ENCODE results near the gene ZNF644.
"Not testable (repeated sequence)": the region's sequence is repeated elsewhere in the genome, so short reads cannot be mapped to it uniquely, and the experiment has no call there.

The ZNF644 gene

GRCh38 chr1:91021686-91022517, at the start of gene ZNF644:
TSS of gene ZNF644 (minus strand) at chr1:91022035. CDS start at chr1:90982353, 39,682 bp downstream.
- no peaks in the 10 kb centered on the region for H3K9me3 ChIP-seq (ENCODE audit: control insufficient read depth, insufficient read depth, low read length)
- peak within 1 kb of the TSS; percentile 22 for H3K27ac ChIP-seq (ENCODE audit: low read length)
- no peaks in the 10 kb centered on the region for H3K36me3 ChIP-seq (ENCODE audit: control insufficient read depth, insufficient read depth, low read length)
- peaks cover 3% of the 10 kb centered on the region; the same call in 1 of the 2 replicates for H3K4me1 ChIP-seq (ENCODE audit: control insufficient read depth, insufficient read depth, low read length)
- H3K4me3 ChIP-seq (ENCODE audit: low read length): peak within 1 kb of the TSS; percentile 59; the same call in 1 of the 2 replicates
- peak; percentile 58 for DNase-seq (ENCODE audit: low read depth, low spot score)
- H3K27me3 ChIP-seq (ENCODE audit: control insufficient read depth, insufficient read depth, low read length): no peaks in the 10 kb centered on the region
- WGBS (ENCODE audit: insufficient coverage, insufficient read length): no CpG with 5 or more reads among the region's 70 CpGs

GRCh38 chr1:91070298-91070697, 48.5 kb upstream of the ZNF644 start:
- no peak for DNase-seq (ENCODE audit: low read depth, low spot score)
- Histone ChIP-seq H3K4me3 (ENCODE audit: low read length) (no peak overlapping the region), H3K36me3 (ENCODE audit: control insufficient read depth, insufficient read depth, low read length) (no peaks in the 10 kb centered on the region), H3K27me3 (ENCODE audit: control insufficient read depth, insufficient read depth, low read length) (no peaks in the 10 kb centered on the region), H3K4me1 (ENCODE audit: control insufficient read depth, insufficient read depth, low read length) (peaks cover 3% of the 10 kb centered on the region; the same call in 1 of the 2 replicates), H3K9me3 (ENCODE audit: control insufficient read depth, insufficient read depth, low read length) (no peaks in the 10 kb centered on the region), H3K27ac (ENCODE audit: low read length) (no peak overlapping the region)
- no CpG with 5 or more reads among the region's 3 CpGs for WGBS (ENCODE audit: insufficient coverage, insufficient read length)

- no CpG with 5 or more reads among the region's 1 CpG for WGBS (ENCODE audit: insufficient coverage, insufficient read length)
- Histone ChIP-seq H3K9me3 (ENCODE audit: control insufficient read depth, insufficient read depth, low read length) (no peaks in the 10 kb centered on the region), H3K27me3 (ENCODE audit: control insufficient read depth, insufficient read depth, low read length) (no peaks in the 10 kb centered on the region), H3K4me1 (ENCODE audit: control insufficient read depth, insufficient read depth, low read length) (peaks cover 3% of the 10 kb centered on the region; the same call in 1 of the 2 replicates), H3K4me3 (ENCODE audit: low read length) (no peak overlapping the region), H3K36me3 (ENCODE audit: control insufficient read depth, insufficient read depth, low read length) (no peaks in the 10 kb centered on the region), H3K27ac (ENCODE audit: low read length) (no peak overlapping the region)
- DNase-seq (ENCODE audit: low read depth, low spot score): no peak
Observed at GRCh38 chr1:91066538-91066937, 44.7 kb upstream of the ZNF644 start.

- H3K36me3 ChIP-seq (ENCODE audit: control insufficient read depth, insufficient read depth, low read length): no peaks in the 10 kb centered on the region
- H3K4me1 ChIP-seq (ENCODE audit: control insufficient read depth, insufficient read depth, low read length): peaks cover 3% of the 10 kb centered on the region; the same call in 1 of the 2 replicates
- no peaks in the 10 kb centered on the region for H3K9me3 ChIP-seq (ENCODE audit: control insufficient read depth, insufficient read depth, low read length)
- H3K4me3 ChIP-seq (ENCODE audit: low read length): no peak overlapping the region
- DNase-seq (ENCODE audit: low read depth, low spot score): no peak
- H3K27me3 ChIP-seq (ENCODE audit: control insufficient read depth, insufficient read depth, low read length): no peaks in the 10 kb centered on the region
- WGBS (ENCODE audit: insufficient coverage, insufficient read length): no CpG with 5 or more reads among the region's 4 CpGs
- H3K27ac ChIP-seq (ENCODE audit: low read length): no peak overlapping the region
Observed at GRCh38 chr1:91065337-91065736, 43.5 kb upstream of the ZNF644 start.

- no CpG with 5 or more reads among the region's 5 CpGs for WGBS (ENCODE audit: insufficient coverage, insufficient read length)
- H3K27me3 ChIP-seq (ENCODE audit: control insufficient read depth, insufficient read depth, low read length); H3K9me3 ChIP-seq (ENCODE audit: control insufficient read depth, insufficient read depth, low read length); H3K4me1 ChIP-seq (ENCODE audit: control insufficient read depth, insufficient read depth, low read length); H3K4me3 ChIP-seq (ENCODE audit: low read length); H3K27ac ChIP-seq (ENCODE audit: low read length); DNase-seq (ENCODE audit: low read depth, low spot score); H3K36me3 ChIP-seq (ENCODE audit: control insufficient read depth, insufficient read depth, low read length): not testable (repeated sequence)
Observed at GRCh38 chr1:91063403-91063802, 41.6 kb upstream of the ZNF644 start.

- WGBS (ENCODE audit: insufficient coverage, insufficient read length): 100% methylated on average over 1 of the region's 2 CpGs
- Histone ChIP-seq H3K27ac (ENCODE audit: low read length) (no peak overlapping the region), H3K9me3 (ENCODE audit: control insufficient read depth, insufficient read depth, low read length) (no peaks in the 10 kb centered on the region), H3K4me3 (ENCODE audit: low read length) (no peak overlapping the region), H3K27me3 (ENCODE audit: control insufficient read depth, insufficient read depth, low read length) (no peaks in the 10 kb centered on the region), H3K36me3 (ENCODE audit: control insufficient read depth, insufficient read depth, low read length) (no peaks in the 10 kb centered on the region), H3K4me1 (ENCODE audit: control insufficient read depth, insufficient read depth, low read length) (no peaks in the 10 kb centered on the region)
- no peak for DNase-seq (ENCODE audit: low read depth, low spot score)
Observed at GRCh38 chr1:91059157-91059556, 37.3 kb upstream of the ZNF644 start.

GRCh38 chr1:91057784-91058183, 35.9 kb upstream of the ZNF644 start:
- H3K4me1 ChIP-seq (ENCODE audit: control insufficient read depth, insufficient read depth, low read length): no peaks in the 10 kb centered on the region
- no peaks in the 10 kb centered on the region for H3K36me3 ChIP-seq (ENCODE audit: control insufficient read depth, insufficient read depth, low read length)
- no peaks in the 10 kb centered on the region for H3K9me3 ChIP-seq (ENCODE audit: control insufficient read depth, insufficient read depth, low read length)
- H3K27ac ChIP-seq (ENCODE audit: low read length): no peak overlapping the region
- DNase-seq (ENCODE audit: low read depth, low spot score): no peak
- WGBS (ENCODE audit: insufficient coverage, insufficient read length): no CpG with 5 or more reads among the region's 2 CpGs
- no peak overlapping the region for H3K4me3 ChIP-seq (ENCODE audit: low read length)
- no peaks in the 10 kb centered on the region for H3K27me3 ChIP-seq (ENCODE audit: control insufficient read depth, insufficient read depth, low read length)

- Histone ChIP-seq H3K27me3 (ENCODE audit: control insufficient read depth, insufficient read depth, low read length) (no peaks in the 10 kb centered on the region), H3K4me1 (ENCODE audit: control insufficient read depth, insufficient read depth, low read length) (no peaks in the 10 kb centered on the region), H3K9me3 (ENCODE audit: control insufficient read depth, insufficient read depth, low read length) (no peaks in the 10 kb centered on the region), H3K4me3 (ENCODE audit: low read length) (no peak overlapping the region), H3K27ac (ENCODE audit: low read length) (no peak overlapping the region), H3K36me3 (ENCODE audit: control insufficient read depth, insufficient read depth, low read length) (no peaks in the 10 kb centered on the region)
- DNase-seq (ENCODE audit: low read depth, low spot score): no peak
- WGBS (ENCODE audit: insufficient coverage, insufficient read length): no CpG with 5 or more reads among the region's 2 CpGs
Observed at GRCh38 chr1:91054780-91055481, 33.1 kb upstream of the ZNF644 start.

- Histone ChIP-seq H3K27me3 (ENCODE audit: control insufficient read depth, insufficient read depth, low read length) (no peaks in the 10 kb centered on the region), H3K4me1 (ENCODE audit: control insufficient read depth, insufficient read depth, low read length) (no peaks in the 10 kb centered on the region), H3K9me3 (ENCODE audit: control insufficient read depth, insufficient read depth, low read length) (no peaks in the 10 kb centered on the region), H3K27ac (ENCODE audit: low read length) (no peak overlapping the region), H3K36me3 (ENCODE audit: control insufficient read depth, insufficient read depth, low read length) (no peaks in the 10 kb centered on the region), H3K4me3 (ENCODE audit: low read length) (no peak overlapping the region)
- no peak for DNase-seq (ENCODE audit: low read depth, low spot score)
- WGBS (ENCODE audit: insufficient coverage, insufficient read length): no CpG with 5 or more reads among the region's 2 CpGs
Observed at GRCh38 chr1:91053630-91054029, 31.8 kb upstream of the ZNF644 start.

- not testable (repeated sequence) for H3K27me3 ChIP-seq (ENCODE audit: control insufficient read depth, insufficient read depth, low read length); DNase-seq (ENCODE audit: low read depth, low spot score); H3K4me3 ChIP-seq (ENCODE audit: low read length); H3K36me3 ChIP-seq (ENCODE audit: control insufficient read depth, insufficient read depth, low read length); H3K27ac ChIP-seq (ENCODE audit: low read length); H3K9me3 ChIP-seq (ENCODE audit: control insufficient read depth, insufficient read depth, low read length); H3K4me1 ChIP-seq (ENCODE audit: control insufficient read depth, insufficient read depth, low read length)
- no CpG with 5 or more reads among the region's 2 CpGs for WGBS (ENCODE audit: insufficient coverage, insufficient read length)
Observed at GRCh38 chr1:91049551-91049950, 27.7 kb upstream of the ZNF644 start.

Data from iPS DF 6.9 (cell line).